Effector memory CD4-positive, alpha-beta T cell (primary cell): ENCODE measurements around the gene RTL10.

ENCODE experiments used
- DNase-seq, 3 donors: peaks; one replicate each; pipeline ENCODE4 v3.0.0-alpha.2; 2020
- H3K27ac ChIP-seq: 2 replicates; pipeline ENCODE4 v1.7.0; 2013; ENCODE audit warnings: mild to moderate bottlenecking, low read length, moderate library complexity; ENCODE audit not compliant: insufficient read depth, poor library complexity, severe bottlenecking
- H3K27me3 ChIP-seq: replicated peaks from 2 replicates; pipeline ENCODE4 v1.7.0; 2013; ENCODE audit warnings: mild to moderate bottlenecking, low read length; ENCODE audit not compliant: insufficient read depth, control insufficient read depth, poor library complexity, severe bottlenecking
- H3K36me3 ChIP-seq: 2 replicates; pipeline ENCODE4 v1.7.0; 2013; ENCODE audit warnings: mild to moderate bottlenecking, low read length, moderate library complexity; ENCODE audit not compliant: control insufficient read depth, insufficient read depth
- H3K4me1 ChIP-seq: 2 replicates; pipeline ENCODE4 v1.7.0; 2013; ENCODE audit warnings: low read length, mild to moderate bottlenecking; ENCODE audit not compliant: control insufficient read depth, insufficient read depth, poor library complexity, severe bottlenecking
- H3K4me3 ChIP-seq: 2 replicates; pipeline ENCODE4 v1.7.0; 2013; ENCODE audit warnings: low read length, low read depth, mild to moderate bottlenecking; ENCODE audit not compliant: insufficient read depth, poor library complexity, severe bottlenecking
- H3K9me3 ChIP-seq: 2 replicates; pipeline ENCODE4 v1.7.0; 2013; ENCODE audit warnings: mild to moderate bottlenecking, low read length, moderate library complexity; ENCODE audit not compliant: control insufficient read depth

The RTL10 gene

DNA sequence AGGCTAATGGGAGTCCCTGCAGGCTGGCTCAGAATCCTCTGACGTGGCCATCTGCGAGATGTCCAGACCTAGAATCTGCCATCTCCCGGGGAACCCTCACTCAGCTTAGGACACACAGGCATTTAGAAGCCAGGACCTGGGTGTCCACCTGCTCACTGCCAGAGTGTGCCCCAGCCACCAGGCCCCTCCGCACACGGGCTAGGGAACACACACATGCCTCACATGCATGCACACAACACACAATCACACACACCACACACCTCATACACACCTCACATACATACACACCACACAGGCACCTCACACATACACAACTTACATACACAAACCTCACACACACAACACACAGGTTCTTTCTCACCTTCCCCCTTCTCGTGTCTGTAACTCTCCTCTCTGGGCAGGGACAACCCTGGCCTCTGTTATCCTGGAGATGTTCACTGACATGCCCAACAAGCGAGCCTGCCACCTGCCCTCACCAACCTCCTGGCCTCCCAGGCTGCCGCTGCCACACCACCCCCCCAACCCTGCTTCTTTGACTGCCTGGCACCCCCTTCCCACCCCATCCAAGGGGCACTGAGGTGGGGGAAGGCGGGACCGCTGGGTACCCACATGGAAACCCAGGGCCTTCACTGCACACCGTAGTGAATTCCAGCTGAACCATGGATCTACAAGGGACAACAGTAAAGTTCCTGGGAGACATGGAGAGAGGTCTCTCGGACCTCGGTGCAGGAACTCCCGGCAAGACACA lies 38.1 kb downstream of the RTL10 start:
- no peaks in the 10 kb centered on the region for H3K9me3 ChIP-seq
- no peak overlapping the region for H3K4me3 ChIP-seq
- no peak for DNase-seq
- H3K27ac ChIP-seq = no peak overlapping the region
- no peaks in the 10 kb centered on the region for H3K27me3 ChIP-seq
- H3K4me1 ChIP-seq = no peaks in the 10 kb centered on the region
- no peaks in the 10 kb centered on the region for H3K36me3 ChIP-seq

DNA sequence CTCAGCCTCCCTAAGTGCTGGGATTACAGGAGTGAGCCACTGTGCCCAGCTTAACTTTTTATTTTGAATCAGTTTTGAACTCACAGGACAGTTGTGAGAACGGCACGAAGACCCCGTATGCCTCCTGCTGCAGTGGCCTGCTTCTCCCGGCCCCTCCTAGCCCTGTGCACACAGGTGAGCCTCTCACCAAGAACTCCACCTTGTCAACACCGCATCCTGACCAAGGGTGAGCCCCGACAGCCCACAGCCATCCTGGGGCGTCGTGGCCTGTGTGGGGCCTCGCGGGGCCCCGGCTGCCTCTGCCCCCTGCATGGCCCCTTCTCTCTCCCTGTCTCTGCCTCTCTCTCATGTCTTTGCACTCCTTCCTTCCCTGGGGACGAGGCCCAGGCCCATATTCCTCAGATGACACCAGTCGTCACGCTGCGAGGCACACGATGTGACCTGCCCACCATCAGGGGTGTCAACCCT lies 38.8 kb downstream of the RTL10 start:
- Histone ChIP-seq H3K4me3 (no peak overlapping the region), H3K4me1 (no peaks in the 10 kb centered on the region), H3K27ac (no peak overlapping the region), H3K27me3 (no peaks in the 10 kb centered on the region), H3K36me3 (no peaks in the 10 kb centered on the region), H3K9me3 (no peaks in the 10 kb centered on the region)
- DNase-seq = no peak

DNA sequence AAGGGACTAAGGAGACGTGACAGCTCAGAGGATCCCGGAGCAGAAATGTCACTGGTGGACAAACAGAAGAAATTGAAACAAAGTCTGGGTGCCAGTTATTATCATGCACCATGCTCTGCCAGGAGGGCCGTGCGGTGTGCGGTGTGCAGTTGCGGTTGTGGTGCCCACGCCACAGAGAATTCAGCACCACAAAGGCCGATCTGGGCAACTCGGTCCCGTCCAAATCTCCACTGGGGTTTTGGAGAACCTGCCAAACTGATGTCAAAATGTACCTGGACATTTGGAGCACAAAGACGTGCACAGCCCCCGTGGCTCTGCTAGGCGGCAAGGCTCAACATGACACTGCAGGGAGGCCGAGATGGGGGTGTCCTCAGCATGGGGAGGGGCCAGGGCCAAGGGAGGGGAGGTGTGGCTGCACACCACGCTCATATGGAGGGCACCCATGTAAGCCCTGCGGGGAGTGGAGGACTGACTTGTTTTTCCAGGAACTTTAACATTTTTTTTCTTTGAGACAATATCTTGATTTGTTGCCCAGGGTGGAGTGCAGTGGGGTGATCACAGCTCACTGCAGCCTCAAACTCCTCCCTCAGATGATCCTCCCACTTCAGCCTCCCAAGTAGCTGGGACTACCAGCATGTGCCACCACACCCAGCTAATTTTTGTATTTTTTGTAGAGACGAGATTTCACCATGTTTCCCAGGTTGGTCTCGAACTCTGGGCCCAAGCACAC lies 39.4 kb downstream of the RTL10 start:
- Histone ChIP-seq H3K4me3 (no peak overlapping the region), H3K4me1 (peaks cover 5% of the 10 kb centered on the region), H3K27ac (no peak overlapping the region), H3K27me3 (no peaks in the 10 kb centered on the region), H3K9me3 (no peaks in the 10 kb centered on the region), H3K36me3 (no peaks in the 10 kb centered on the region)
- DNase-seq = no peak

DNA sequence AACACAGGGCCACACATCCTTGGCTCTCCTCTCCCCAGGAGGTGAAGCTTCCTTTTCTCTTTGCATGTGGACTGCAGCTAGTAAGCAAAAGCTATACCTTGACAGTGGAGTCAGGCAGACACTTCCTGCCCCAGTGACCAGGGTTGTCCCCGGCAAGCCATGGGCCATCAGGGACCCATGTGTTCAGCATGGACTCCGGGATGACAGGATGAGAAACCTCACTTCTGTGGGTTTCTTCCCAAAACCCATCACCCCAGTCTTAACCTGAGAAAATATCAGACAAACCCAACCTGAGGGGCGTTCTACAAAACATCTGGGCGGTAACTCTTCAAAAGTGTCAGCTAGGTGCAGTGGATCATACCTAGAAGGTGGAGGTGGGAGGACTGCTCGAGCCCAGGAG lies 40.2 kb downstream of the RTL10 start:
- Histone ChIP-seq H3K9me3 (no peaks in the 10 kb centered on the region), H3K4me1 (peaks cover 6% of the 10 kb centered on the region), H3K36me3 (no peaks in the 10 kb centered on the region), H3K27ac (no peak overlapping the region), H3K27me3 (no peaks in the 10 kb centered on the region), H3K4me3 (no peak overlapping the region)
- no peak for DNase-seq

DNA sequence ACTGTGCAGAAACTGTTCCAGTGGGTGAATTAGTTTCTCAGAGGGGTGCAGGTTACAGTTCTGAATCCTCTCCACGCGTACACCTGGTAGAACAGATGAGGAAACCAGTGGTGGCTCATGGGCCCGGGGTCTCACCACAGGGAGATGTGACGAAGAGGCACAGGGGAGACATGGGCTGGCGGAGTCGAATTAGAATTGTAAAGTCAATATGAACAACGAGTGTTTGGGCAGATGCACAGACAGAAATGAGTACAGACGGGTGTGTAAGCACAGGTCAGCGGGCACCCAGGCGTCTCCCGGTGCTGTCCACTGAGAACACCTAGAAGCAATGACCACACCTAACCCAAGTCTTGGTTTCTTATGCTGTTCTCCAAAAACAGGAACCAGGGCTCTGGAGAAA lies 41.8 kb downstream of the RTL10 start:
- no peak for DNase-seq
- Histone ChIP-seq H3K27me3 (no peaks in the 10 kb centered on the region), H3K36me3 (no peaks in the 10 kb centered on the region), H3K4me1 (peaks cover 6% of the 10 kb centered on the region), H3K9me3 (no peaks in the 10 kb centered on the region), H3K27ac (no peak overlapping the region), H3K4me3 (no peak overlapping the region)

DNA sequence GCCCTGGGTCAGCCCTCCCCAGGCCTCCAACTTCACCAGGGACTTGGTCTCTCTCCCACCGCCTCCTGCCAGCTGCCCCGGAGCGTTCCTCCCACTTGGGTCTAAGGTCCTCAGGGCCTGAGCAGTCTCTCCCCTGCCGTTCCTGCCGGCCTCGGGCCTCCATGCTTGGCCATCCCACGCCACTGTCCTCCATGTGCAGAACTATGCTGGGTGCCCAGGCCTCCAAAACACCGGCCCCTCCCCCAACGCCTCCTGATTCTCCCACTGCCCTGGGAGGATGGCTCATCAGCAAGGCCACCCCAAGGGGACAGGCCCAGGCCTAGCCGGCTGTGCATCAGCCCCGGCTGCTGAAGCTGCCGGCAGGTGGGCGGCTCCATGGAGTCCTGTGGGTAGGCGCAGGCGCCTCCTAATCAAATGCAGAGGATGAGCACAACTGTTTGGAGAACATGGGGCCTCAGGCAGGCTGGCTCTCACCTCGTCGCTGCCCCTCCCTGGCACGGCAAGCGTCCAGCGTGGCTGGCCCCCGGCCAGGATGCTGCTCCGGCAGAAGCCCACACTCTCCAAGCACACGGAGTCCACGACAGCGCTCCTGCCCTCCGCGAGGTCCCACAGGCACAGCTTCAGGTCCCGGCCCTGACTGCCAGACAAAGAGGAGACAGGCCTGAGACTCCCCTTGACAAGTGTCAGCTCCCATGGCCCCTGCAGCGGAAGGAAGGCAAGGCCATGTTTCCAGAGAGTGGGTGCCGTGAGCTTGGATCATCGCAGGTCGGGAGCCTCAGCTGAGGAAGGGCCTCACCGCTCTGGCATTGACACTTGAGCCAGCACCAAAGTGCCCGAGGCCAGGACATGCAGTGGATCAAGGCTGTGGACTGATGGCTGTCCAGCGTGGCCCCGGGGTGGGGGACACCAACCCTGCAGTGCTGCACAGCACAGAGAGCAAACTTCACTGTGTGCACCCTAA lies 42.6 kb downstream of the RTL10 start:
- Histone ChIP-seq H3K36me3 (no peaks in the 10 kb centered on the region), H3K27me3 (no peaks in the 10 kb centered on the region), H3K4me3 (no peak overlapping the region), H3K27ac (no peak overlapping the region), H3K9me3 (no peaks in the 10 kb centered on the region), H3K4me1 (peaks cover 6% of the 10 kb centered on the region)
- DNase-seq = no peak

DNA sequence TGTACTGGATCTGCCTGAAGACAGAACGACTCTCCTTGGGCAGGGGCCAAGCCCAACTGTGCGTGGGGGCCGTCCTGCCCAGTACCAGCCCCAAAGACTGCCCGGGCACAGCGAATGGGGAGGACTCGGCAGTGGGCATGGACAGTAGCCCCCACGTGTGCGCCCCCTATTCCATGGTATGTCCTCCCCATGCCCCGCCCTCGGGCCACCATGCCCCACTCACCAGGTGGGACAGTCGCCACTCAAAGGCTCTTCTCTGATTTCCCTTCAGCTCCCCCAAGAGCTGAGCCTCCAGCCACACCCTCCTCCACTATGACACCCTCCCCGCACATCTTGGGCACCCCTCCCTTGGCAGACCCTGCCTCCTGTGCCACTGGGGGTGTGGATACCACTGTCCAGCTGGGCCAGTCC lies 43.5 kb downstream of the RTL10 start:
- Histone ChIP-seq H3K9me3 (no peaks in the 10 kb centered on the region), H3K27ac (no peak overlapping the region), H3K4me1 (peaks cover 6% of the 10 kb centered on the region), H3K36me3 (no peaks in the 10 kb centered on the region), H3K27me3 (no peaks in the 10 kb centered on the region), H3K4me3 (no peak overlapping the region)
- DNase-seq = no peak

DNA sequence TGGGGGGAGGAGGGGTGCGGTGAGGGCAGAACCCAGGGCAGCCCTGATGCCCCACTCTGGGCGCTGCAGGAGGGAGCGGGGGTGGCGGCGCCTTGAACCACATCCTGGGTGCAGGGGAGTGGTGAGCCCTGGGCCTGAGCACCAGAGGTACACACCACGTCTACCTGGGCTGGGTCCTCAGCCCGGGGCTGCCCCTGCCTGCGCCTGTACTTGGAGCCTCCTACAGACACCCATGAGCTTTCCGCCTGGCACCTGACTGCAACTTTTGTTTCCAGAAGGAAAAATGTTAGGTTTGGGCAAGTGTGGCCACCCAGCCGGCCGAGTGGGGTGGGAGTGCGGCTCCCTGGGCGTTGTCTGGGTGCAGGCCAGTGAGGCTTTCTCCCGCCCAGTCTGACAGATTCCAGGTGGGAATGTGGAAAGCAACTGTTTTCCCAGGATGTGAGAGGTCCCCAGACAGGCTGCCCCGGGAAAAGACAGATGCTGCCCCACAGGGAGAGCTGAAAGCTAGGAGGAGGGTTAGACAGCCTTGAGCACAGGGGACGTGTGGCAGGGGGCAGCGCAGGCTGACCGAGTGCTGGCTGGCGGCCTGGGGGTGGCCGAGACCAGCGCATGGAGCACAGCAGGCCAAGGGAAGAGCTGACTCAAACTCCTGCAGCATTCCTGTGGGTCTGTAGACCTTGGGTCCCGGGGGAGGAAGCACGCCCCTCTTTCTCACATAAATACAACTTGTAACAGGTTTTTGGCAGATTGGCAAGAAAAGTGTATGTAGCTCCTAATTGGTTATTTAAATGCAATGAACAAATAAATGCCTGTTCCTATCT lies 44.1 kb downstream of the RTL10 start:
- no peaks in the 10 kb centered on the region for H3K36me3 ChIP-seq
- no peak overlapping the region for H3K4me3 ChIP-seq
- no peak overlapping the region for H3K27ac ChIP-seq
- no peak for DNase-seq
- H3K4me1 ChIP-seq = peaks cover 6% of the 10 kb centered on the region
- no peaks in the 10 kb centered on the region for H3K9me3 ChIP-seq
- no peaks in the 10 kb centered on the region for H3K27me3 ChIP-seq

DNA sequence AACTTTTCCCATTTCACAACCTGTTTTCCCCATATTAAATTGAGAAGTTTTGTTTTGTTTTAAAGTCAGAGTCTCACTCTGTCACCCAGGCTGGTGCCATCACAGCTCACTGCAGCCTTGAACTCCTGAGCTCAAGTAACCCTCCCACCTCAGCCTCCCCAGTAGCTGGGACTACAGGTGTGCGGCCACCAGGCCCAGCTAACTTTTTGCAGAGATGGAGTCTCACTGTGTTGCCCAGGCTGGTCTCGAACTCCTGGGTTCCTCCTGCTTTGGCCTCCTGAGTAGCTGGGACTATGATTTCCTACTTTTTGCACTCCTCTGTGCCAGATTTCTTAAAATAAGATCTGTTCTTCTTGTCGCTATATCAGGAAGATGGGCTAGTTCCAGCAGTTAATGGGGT lies 44.9 kb downstream of the RTL10 start:
- peaks cover 6% of the 10 kb centered on the region for H3K4me1 ChIP-seq
- no peaks in the 10 kb centered on the region for H3K9me3 ChIP-seq
- no peak overlapping the region for H3K27ac ChIP-seq
- H3K36me3 ChIP-seq = no peaks in the 10 kb centered on the region
- H3K4me3 ChIP-seq = no peak overlapping the region
- H3K27me3 ChIP-seq = no peaks in the 10 kb centered on the region
- no peak for DNase-seq
